Keratinocyte (primary cell): ENCODE data around the gene KRTAP12-3. TPM values are rescaled to one million over a fixed set of nuclear protein-coding genes. Genes with fewer than 3 reads are reported as not detected.

Experiments used
- DNase-seq: peaks from one replicate; pipeline ENCODE4 v3.0.0-alpha.2; 2011; ENCODE audit warnings: low read depth, missing footprints, low spot score
- FAIRE-seq: peaks from 2 replicates; lab custom pipeline; 2011; peaks lifted over from hg19 to GRCh38; lab: Jason Lieb, UNC
- H2AFZ ChIP-seq: 2 replicates; pipeline ENCODE4 v1.6.0; 2012; ENCODE audit warnings: low read length, control low read depth, inconsistent platforms; ENCODE audit not compliant: control insufficient read depth
- H3K27ac ChIP-seq: 2 replicates; pipeline ENCODE4 v1.5.1; 2011; ENCODE audit warnings: low read length; ENCODE audit not compliant: control insufficient read depth, insufficient read depth
- H3K27me3 ChIP-seq: 3 replicates; pipeline ENCODE4 v1.6.0; 2011; ENCODE audit warnings: low read length; ENCODE audit not compliant: control insufficient read depth, insufficient read depth; ENCODE audit errors: extremely low read depth
- H3K36me3 ChIP-seq, 2 experiments: 2 replicates in 1 of 2; 3 replicates in 1 of 2; pipeline ENCODE4 v1.5.1; 2011; ENCODE audit warnings: low read length in 2 of 2, mild to moderate bottlenecking in 1 of 2; ENCODE audit not compliant: control insufficient read depth in 2 of 2, insufficient read depth in 2 of 2; ENCODE audit errors: extremely low read depth in 1 of 2
- H3K4me1 ChIP-seq: 3 replicates; pipeline ENCODE4 v1.5.1; 2011; ENCODE audit warnings: low read length; ENCODE audit not compliant: control insufficient read depth, insufficient read depth; ENCODE audit errors: extremely low read depth
- H3K4me2 ChIP-seq: 3 replicates; pipeline ENCODE4 v1.6.0; 2011; ENCODE audit warnings: low read depth, low read length; ENCODE audit not compliant: control insufficient read depth, insufficient read depth; ENCODE audit errors: extremely low read depth
- H3K4me3 ChIP-seq, 3 experiments: fragments of 200-600 bp in 1 of 3; sonication (generic) in 1 of 3; 2 replicates in 2 of 3; 3 replicates in 1 of 3; pipeline ENCODE4 v1.5.1; 2011 to 2016; ENCODE audit warnings: low read length in 3 of 3, mild to moderate bottlenecking in 3 of 3, control low read depth in 2 of 3, inconsistent platforms in 1 of 3, low read depth in 1 of 3, mixed read lengths in 1 of 3, mixed run types in 1 of 3, moderate library complexity in 1 of 3; ENCODE audit not compliant: control insufficient read depth in 2 of 3, insufficient read depth in 2 of 3; ENCODE audit errors: extremely low read depth in 1 of 3
- H3K79me2 ChIP-seq: 2 replicates; pipeline ENCODE4 v1.6.0; 2012; ENCODE audit warnings: low read length; ENCODE audit not compliant: control insufficient read depth, insufficient read depth
- H3K9ac ChIP-seq: 3 replicates; pipeline ENCODE4 v1.6.0; 2011; ENCODE audit warnings: low read length; ENCODE audit not compliant: control insufficient read depth, insufficient read depth; ENCODE audit errors: extremely low read depth
- H3K9me1 ChIP-seq: 3 replicates; pipeline ENCODE4 v1.6.0; 2011; ENCODE audit warnings: low read length; ENCODE audit not compliant: control insufficient read depth, insufficient read depth; ENCODE audit errors: extremely low read depth
- H3K9me3 ChIP-seq: 2 replicates; pipeline ENCODE4 v1.5.1; 2012; ENCODE audit warnings: low read depth, low read length; ENCODE audit not compliant: control insufficient read depth
- H4K20me1 ChIP-seq: 3 replicates; pipeline ENCODE4 v1.6.0; 2011; ENCODE audit warnings: low read length; ENCODE audit not compliant: control insufficient read depth, insufficient read depth; ENCODE audit errors: extremely low read depth
- EZH2 ChIP-seq: IDR thresholded peaks from one replicate; pipeline ENCODE4 v1.6.1; 2012; ENCODE audit warnings: inconsistent platforms, mild to moderate bottlenecking, low read length, moderate library complexity
- dilution Hi-C: fragments of 300-500 bp; cut with MboI; formaldehyde crosslinking; loops from one replicate; pipeline ENCODE4 v1.7.0; 2020; ENCODE audit warnings: low sequenced_read_pairs; ENCODE audit not compliant: extremely low pct_ligation_motif_present
- polyA plus RNA-seq, 5 experiments: library from polyadenylated mRNA; depleted of rRNA in 3 of 5; stranded (reverse) in 3 of 5; stranded (forward) in 1 of 5; unstranded in 1 of 5; fragments of >200 nt; gene quantifications; 1 replicate in 1 of 5; 2 replicates in 3 of 5; 3 replicates in 1 of 5; pipeline versions ENCODE4 v1.2.1 to v1.2.3, GENCODE V29; 2011 to 2012; ENCODE audit warnings: missing spikeins in 2 of 5, low read depth in 1 of 5, low replicate concordance in 1 of 5
- TF ChIP-seq, protein P1 (sequence below), 3 experiments: IDR thresholded peaks in 1 of 3; conservative IDR thresholded peaks in 1 of 3; optimal IDR thresholded peaks in 1 of 3; 2 replicates in 2 of 3; 3 replicates in 1 of 3; pipeline versions ENCODE3 to v1.5.1; 2011; ENCODE audit warnings: low read length in 3 of 3, mild to moderate bottlenecking in 3 of 3, moderate library complexity in 2 of 3, control low read depth in 1 of 3, inconsistent platforms in 1 of 3; ENCODE audit not compliant: insufficient read depth in 2 of 3; ENCODE audit errors: extremely low read depth in 1 of 3

KRTAP12-3 gene
- polyA plus RNA-seq, 1 donor (not counting 4 experiments of a cell fraction or from before 2014, with no cell fraction given), result not detected

DNA sequence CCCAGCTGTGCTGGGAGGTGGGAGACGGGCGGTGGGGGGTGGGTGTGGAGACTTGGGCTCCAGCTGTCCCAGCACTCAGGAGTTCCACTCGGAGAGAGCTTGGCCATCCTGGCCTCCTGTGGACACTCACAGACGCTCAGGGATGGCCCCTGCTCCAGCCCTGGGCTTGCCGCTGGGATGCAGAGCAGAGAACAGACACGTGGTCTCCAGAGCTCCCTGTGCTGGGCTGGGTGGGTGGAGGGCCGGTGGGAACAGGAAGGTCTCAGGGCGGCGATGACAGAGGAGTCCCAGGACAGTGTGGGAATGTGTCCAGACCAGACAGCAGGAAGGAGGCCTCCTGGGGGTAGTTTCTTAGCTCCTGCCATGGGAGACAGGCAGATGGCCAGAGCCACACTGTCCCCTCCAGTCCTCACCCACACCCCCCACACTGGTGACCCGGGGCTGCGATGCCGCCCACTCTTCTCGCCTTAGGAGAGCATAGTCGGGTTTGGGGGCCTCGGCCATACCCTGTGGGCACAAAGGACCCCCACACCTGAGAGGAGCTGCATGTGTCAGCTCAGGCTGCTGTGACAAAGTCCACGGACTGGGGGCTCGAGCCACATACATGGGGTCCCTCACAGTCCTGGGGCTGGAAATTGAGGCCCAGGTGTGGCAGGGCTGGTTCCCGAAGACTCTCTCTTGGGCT lies 28.9 kb upstream of the KRTAP12-3 start:
- no peak overlapping the region for H3K27ac ChIP-seq
- H3K79me2 ChIP-seq, result no peaks in the 10 kb centered on the region
- no peaks in the 10 kb centered on the region for H4K20me1 ChIP-seq
- H3K27me3 ChIP-seq, result no peaks in the 10 kb centered on the region
- H3K4me1 ChIP-seq, result no peaks in the 10 kb centered on the region
- dilution Hi-C loops, result no loop called here
- no peak overlapping the region for H2AFZ ChIP-seq
- TF ChIP-seq, protein P1, sequence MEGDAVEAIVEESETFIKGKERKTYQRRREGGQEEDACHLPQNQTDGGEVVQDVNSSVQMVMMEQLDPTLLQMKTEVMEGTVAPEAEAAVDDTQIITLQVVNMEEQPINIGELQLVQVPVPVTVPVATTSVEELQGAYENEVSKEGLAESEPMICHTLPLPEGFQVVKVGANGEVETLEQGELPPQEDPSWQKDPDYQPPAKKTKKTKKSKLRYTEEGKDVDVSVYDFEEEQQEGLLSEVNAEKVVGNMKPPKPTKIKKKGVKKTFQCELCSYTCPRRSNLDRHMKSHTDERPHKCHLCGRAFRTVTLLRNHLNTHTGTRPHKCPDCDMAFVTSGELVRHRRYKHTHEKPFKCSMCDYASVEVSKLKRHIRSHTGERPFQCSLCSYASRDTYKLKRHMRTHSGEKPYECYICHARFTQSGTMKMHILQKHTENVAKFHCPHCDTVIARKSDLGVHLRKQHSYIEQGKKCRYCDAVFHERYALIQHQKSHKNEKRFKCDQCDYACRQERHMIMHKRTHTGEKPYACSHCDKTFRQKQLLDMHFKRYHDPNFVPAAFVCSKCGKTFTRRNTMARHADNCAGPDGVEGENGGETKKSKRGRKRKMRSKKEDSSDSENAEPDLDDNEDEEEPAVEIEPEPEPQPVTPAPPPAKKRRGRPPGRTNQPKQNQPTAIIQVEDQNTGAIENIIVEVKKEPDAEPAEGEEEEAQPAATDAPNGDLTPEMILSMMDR (optimal IDR thresholded peaks at IDR 0.05 in 1 of 3, IDR thresholded peaks at IDR 0.05 in 1 of 3, conservative IDR thresholded peaks at IDR 0.05 in 1 of 3; ENCODE audit: extremely low read depth in 1 of 3, insufficient read depth in 2 of 3, low read length in 3 of 3), result no peak
- TF ChIP-seq EZH2, result no peak
- FAIRE-seq (no peak), DNase-seq (no peak)
- no peaks in the 10 kb centered on the region for H3K9me1 ChIP-seq
- no peak overlapping the region for H3K4me2 ChIP-seq
- no peaks in the 10 kb centered on the region for H3K36me3 ChIP-seq
- H3K4me3 ChIP-seq, result no peak overlapping the region
- H3K9ac ChIP-seq, result no peak overlapping the region
- peaks cover 10% of the 10 kb centered on the region for H3K9me3 ChIP-seq

DNA sequence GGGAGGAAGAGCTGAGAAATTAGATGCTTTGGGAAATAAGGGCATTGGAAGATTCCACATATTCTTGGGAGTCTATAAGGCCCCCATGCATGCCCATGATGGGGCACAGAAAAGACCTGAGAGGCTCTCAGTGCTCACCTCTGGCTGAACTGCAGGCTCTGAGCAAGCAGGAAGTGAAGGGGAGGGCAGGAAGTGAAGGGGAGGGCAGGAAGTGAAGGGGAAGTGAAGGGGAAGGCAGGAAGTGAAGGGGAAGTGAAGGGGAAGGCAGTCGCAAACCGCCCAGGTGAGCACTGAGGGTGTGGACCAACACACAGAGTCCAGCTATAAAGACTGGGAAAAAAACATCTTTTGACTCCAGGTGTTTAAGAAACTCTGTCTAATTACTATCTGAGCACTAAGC lies 27.3 kb upstream of the KRTAP12-3 start:
- no peaks in the 10 kb centered on the region for H4K20me1 ChIP-seq
- no peaks in the 10 kb centered on the region for H3K9me1 ChIP-seq
- no peak for TF ChIP-seq EZH2
- TF ChIP-seq, protein P1 (optimal IDR thresholded peaks at IDR 0.05 in 1 of 3, IDR thresholded peaks at IDR 0.05 in 1 of 3, conservative IDR thresholded peaks at IDR 0.05 in 1 of 3; ENCODE audit: extremely low read depth in 1 of 3, insufficient read depth in 2 of 3, low read length in 3 of 3), result no peak
- dilution Hi-C loops, result no loop called here
- H3K9me3 ChIP-seq, result peaks cover 8% of the 10 kb centered on the region
- H3K27me3 ChIP-seq, result no peaks in the 10 kb centered on the region
- H3K79me2 ChIP-seq, result no peaks in the 10 kb centered on the region
- DNase-seq (no peak), FAIRE-seq (no peak)
- no peak overlapping the region for H3K9ac ChIP-seq
- H3K4me3 ChIP-seq, result no peak overlapping the region
- no peaks in the 10 kb centered on the region for H3K36me3 ChIP-seq
- no peaks in the 10 kb centered on the region for H3K4me1 ChIP-seq
- no peak overlapping the region for H3K4me2 ChIP-seq
- H2AFZ ChIP-seq, result no peak overlapping the region
- H3K27ac ChIP-seq, result no peak overlapping the region
